ENCODE measurements around the gene CHIA.

DNA sequence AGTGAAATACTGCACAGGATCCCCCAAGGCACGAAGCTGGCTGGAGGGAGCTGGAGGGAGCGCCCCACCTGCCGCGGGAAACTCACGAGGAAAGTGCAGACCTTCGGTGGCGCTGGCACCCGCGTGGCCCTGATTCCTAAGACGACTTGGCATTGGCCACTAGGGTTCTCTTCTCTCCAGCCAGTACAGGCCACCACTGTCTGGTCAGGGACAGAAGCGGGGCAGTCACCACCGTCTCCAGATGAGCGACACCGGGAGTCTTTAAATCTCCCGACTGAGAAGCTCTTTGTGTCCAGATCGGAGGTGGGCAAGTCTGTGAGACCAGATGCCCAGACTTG is 19.2 kb upstream of the CHIA start:
- TF ChIP-seq POLR2A (conservative IDR thresholded peaks at IDR 0.05) (no peak), SMC3 (conservative IDR thresholded peaks at IDR 0.05; ENCODE audit: insufficient read depth, low read depth, low read length) (no peak), DIDO1 (tag; IDR thresholded peaks at IDR 0.05; ENCODE audit: low read depth) (no peak), SETDB1 (IDR thresholded peaks at IDR 0.05; ENCODE audit: low read length) (no peak), TCF3 (CRISPR knock-in tag; IDR thresholded peaks at IDR 0.05) (no peak), JUND (IDR thresholded peaks at IDR 0.05; ENCODE audit: borderline replicate concordance, low read depth, low read length) (no peak), JUND (tag; IDR thresholded peaks at IDR 0.05; ENCODE audit: borderline replicate concordance, low read depth, low read length) (no peak), CTCF (IDR thresholded peaks at IDR 0.05 in 2 of 3, conservative IDR thresholded peaks at IDR 0.05 in 1 of 3; ENCODE audit: insufficient read depth in 2 of 3, low read depth in 1 of 3, low read length in 3 of 3) (no peak), RNF2 (IDR thresholded peaks at IDR 0.05) (no peak), PHF8 (IDR thresholded peaks at IDR 0.05; ENCODE audit: borderline replicate concordance, low read length) (no peak), CEBPB (tag; IDR thresholded peaks at IDR 0.05) (no peak), DPF2 (IDR thresholded peaks at IDR 0.05) (no peak)
- TF ChIP-seq, protein P1, sequence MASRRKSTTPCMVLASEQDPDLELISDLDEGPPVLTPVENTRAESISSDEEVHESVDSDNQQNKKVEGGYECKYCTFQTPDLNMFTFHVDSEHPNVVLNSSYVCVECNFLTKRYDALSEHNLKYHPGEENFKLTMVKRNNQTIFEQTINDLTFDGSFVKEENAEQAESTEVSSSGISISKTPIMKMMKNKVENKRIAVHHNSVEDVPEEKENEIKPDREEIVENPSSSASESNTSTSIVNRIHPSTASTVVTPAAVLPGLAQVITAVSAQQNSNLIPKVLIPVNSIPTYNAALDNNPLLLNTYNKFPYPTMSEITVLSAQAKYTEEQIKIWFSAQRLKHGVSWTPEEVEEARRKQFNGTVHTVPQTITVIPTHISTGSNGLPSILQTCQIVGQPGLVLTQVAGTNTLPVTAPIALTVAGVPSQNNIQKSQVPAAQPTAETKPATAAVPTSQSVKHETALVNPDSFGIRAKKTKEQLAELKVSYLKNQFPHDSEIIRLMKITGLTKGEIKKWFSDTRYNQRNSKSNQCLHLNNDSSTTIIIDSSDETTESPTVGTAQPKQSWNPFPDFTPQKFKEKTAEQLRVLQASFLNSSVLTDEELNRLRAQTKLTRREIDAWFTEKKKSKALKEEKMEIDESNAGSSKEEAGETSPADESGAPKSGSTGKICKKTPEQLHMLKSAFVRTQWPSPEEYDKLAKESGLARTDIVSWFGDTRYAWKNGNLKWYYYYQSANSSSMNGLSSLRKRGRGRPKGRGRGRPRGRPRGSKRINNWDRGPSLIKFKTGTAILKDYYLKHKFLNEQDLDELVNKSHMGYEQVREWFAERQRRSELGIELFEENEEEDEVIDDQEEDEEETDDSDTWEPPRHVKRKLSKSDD (conservative IDR thresholded peaks at IDR 0.05; ENCODE audit: low read length): no peak
- TF ChIP-seq, protein P2, sequence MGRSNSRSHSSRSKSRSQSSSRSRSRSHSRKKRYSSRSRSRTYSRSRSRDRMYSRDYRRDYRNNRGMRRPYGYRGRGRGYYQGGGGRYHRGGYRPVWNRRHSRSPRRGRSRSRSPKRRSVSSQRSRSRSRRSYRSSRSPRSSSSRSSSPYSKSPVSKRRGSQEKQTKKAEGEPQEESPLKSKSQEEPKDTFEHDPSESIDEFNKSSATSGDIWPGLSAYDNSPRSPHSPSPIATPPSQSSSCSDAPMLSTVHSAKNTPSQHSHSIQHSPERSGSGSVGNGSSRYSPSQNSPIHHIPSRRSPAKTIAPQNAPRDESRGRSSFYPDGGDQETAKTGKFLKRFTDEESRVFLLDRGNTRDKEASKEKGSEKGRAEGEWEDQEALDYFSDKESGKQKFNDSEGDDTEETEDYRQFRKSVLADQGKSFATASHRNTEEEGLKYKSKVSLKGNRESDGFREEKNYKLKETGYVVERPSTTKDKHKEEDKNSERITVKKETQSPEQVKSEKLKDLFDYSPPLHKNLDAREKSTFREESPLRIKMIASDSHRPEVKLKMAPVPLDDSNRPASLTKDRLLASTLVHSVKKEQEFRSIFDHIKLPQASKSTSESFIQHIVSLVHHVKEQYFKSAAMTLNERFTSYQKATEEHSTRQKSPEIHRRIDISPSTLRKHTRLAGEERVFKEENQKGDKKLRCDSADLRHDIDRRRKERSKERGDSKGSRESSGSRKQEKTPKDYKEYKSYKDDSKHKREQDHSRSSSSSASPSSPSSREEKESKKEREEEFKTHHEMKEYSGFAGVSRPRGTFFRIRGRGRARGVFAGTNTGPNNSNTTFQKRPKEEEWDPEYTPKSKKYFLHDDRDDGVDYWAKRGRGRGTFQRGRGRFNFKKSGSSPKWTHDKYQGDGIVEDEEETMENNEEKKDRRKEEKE (IDR thresholded peaks at IDR 0.05; ENCODE audit: borderline replicate concordance in 1 of 2, control insufficient read depth in 1 of 2, low read depth in 2 of 2, low read length in 1 of 2): no peak
